Hematopoietic multipotent progenitor cell treated with erythropoietin and hydrocortisone succinate and interleukin-3 and kit ligand, for 4 days (in vitro differentiated cells): ENCODE measurements around the gene RFT1.
A peak's percentile ranks its signal among the peaks of the same experiment; 100 is the strongest.
"Not testable (repeated sequence)": the region's sequence is repeated elsewhere in the genome, so short reads cannot be mapped to it uniquely, and the experiment has no call there.

Source experiments
- DNase-seq: peaks from one replicate; pipeline ENCODE4 v3.0.0-alpha.2; 2015

The RFT1 gene

DNA sequence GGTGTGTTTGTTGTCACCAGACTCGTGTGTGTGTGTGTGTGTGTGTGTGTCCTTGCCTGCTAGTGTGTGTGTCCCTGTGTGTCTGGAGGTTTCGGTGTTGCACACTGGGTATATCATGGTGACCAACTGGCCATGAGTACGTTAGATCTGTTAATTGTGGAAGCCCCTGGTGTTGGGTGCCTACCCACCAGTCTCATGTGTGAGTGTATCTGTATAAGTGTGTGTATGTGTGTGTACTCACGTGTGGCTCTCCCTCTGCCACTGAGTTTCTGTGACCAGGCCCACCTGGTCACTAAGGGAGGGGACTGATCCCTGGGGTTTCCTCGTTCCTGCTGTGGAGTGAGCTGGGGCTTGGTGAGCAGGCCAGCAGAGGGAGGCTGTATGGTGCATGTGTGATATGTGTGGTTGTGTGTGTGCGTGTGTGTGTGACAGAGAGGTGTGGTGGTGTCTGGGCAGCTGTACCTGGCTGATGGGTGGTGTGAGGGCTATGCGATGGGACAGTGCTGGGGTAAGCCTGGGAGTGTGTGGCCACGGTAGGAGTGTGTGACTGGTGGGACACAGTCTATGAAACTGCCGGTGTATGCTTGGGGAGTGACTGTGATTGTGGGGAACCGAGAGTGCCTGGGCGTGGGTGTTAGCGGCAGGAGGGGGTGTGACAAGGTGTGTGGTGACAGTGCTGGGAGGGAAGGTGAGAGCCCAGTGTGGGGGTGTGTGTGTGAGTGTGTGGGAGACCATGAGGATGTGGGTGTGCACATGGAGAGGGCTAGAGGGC is 32.6 kb upstream of the RFT1 start:
- DNase-seq: no peak

DNA sequence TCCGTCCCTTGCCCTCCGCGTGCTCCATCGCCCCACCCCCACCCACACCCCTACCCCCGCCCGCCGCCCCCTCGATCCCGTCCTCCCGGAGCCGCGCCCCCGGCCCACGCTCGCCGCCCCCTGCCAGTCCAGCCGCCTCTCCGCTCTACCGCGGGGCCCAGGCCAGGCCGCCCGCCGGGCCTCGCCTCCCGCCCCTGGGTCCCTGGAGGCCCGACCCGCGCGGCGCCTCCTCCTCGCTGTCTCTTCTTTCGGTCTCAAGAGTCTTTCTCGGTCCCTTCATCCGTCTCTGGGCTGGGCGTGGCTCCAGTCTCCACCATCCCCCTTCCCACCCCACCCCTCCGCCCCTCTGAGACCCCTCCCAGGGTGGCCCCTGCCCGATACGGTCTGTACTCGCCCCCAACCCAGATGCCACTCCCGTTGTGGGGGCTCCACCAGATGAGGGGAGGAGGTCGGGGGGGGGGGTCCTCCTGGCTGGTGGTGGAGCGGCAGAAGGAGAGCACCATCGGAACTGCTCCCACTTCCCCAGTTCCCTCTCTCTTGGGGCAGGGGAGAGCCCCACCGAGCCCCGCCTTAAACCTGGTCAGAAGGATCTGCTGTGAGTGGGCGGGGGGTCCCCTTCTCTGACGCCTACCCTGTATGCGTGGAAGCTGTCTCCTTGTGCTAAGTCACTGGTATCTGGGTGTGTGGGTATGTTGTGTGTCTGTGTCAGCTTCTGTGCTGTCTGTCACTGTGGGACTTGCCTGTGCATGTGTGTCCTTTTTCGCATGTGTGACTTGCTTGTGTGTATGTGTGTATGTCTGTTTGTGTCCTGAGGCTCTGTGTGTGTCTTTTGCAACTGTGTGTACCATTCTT is 31.8 kb upstream of the RFT1 start:
- peak; percentile 62 for DNase-seq

DNA sequence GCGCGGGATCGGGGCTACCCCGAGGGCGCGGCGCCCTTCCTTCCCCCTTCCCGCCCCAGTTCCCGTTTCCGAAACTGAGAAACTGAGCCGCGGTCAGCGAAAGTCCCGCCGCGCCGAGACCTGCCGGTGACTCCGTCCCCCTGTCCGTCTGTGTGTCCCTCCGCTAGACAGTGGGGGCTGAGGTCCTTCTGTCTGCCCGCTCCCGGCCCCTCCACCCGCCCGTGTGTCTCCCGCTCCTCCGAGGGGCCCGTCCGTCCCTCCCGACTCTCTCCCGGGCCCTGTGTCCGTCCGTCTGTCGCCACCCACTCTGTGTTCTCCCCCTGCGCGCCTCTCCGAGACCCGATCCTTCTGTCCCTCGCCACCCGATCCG is 31.2 kb upstream of the RFT1 start:
- peak; percentile 41 for DNase-seq

DNA sequence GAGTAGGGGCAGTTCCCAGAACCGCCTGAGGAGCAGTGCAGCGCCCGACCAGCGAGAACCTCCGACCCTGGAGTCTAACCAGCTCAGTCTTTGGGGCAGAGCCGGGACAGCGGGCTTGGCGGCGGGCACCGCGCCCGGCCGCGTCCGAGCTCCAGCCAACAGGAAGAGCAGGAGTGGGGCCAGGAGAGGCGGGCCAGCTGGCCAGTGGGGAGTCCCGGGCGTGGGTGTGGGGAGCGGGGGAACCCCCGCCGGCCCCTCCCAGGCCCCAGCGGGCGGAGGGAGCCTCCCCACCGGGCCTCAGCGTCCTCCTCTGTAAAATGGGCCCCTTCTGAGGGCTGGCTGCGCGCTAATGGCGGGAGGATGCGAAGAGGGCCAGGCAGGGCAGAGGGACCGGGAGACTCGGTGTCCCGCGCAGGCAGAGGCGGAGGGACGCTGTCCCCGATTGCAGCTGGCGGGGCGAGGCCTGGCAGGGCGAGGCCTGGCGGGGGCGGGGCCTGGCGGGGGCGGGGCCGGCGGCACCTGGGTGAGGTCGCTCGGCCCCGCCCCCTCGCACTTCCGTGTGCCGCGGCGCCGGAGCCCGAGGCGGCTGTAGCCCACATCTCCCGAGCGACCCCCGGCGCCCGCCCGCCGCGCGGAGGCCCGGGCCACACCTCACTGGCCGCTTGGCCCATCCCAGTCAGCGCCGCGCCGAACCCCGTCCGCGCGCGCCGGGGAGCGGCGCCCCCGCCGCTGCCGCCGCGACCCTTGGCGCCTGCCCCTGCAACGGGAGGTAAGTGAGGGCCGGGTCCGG is 30.6 kb upstream of the RFT1 start, which contains the start of gene PRKCD:
Gene PRKCD (plus strand): TSS at position 550 of the 790 bp plus-strand sequence. CDS start 17,214 bp downstream, outside the sequence.
- DNase-seq: peak; percentile 89

DNA sequence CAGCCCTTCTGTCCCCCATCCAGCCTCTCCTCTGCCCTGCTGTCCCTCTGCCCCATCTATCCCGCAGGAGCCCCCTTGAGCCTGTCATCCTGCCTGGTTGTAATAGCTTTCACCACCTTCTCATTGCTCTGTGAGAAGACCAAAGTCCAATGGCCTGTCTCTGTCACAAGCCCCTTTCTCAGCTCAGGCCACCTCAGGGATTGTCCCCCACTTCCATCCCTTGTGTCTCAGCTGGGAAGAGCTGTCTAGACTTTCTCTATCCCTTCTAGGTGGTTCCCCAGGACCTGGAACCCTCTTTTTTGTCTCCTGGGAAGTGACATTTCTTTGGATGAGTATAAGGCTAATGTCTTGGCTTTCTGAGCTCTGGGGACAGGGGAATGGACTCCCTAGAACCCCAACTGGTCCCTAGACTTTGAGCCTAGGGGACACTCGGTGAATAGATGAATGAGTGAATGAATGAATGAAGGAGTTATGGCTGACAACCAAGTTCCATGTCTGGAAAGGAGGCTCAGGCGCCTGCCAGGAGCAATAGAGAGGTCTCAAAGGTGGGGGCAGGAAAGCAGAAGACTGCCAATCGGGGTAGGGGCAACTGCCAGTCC is 29.9 kb upstream of the RFT1 start:
- no peak for DNase-seq

DNA sequence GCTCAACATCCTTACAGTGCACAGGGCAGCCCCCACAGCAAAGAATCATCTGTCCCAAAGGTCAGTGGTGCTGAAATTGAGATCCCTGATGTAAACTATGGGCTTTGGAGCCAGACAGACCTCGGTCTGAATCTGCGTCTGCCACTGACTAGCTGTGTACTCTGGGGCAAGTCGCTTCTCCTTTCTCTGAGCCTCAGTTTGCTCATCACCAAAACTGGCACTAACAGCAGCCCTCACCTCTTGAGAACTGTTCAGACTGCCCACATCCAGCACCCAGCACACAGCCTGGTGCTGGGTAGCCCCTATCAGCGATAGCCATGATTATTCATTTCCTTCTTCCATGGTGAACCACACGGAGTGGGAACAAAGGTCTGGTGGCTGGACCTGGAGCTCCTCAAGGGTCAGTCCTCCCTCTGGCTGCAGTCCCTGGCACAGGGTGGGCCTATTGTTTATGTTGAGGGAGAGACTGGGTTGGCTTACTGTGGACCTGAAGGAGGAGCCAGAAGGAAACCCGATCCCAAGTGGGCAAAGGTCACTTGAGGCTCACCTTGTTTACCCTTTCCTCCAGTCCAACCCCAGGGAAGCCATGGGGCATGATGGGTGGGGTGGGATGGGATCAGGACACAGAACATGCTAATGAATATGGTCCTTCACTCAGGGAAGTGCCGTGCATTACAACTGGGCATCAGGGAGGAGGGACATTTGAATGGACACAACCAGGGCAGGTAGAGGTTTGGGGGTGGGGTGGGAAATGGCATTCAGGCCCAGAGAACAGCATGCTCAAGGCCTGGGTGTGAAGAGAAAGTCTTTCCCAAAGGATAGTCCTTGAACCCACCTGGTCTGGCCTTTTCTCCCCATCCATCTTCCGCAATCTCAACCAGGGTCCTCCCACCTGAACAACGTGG is 29.2 kb upstream of the RFT1 start:
- no peak for DNase-seq

DNA sequence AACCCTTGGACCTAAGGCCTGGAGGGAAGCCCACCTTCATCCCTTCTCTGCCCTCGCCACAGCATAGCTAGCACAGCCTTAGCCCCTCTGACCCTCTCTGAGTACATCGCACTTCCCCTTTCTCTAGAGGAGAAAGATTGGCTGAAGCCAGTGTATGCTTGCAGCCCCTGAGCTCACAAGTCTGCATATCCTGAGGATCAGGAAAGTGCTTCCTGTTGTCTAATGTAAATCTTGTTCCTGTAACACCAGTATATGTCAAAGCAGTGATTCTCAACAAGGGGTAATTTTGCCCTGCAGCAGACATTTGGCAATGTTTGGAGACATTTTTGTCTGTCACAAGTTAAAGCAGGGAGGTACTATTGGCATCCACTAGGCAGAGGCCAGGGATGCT is 28.5 kb upstream of the RFT1 start:
- peak; percentile 63 for DNase-seq

DNA sequence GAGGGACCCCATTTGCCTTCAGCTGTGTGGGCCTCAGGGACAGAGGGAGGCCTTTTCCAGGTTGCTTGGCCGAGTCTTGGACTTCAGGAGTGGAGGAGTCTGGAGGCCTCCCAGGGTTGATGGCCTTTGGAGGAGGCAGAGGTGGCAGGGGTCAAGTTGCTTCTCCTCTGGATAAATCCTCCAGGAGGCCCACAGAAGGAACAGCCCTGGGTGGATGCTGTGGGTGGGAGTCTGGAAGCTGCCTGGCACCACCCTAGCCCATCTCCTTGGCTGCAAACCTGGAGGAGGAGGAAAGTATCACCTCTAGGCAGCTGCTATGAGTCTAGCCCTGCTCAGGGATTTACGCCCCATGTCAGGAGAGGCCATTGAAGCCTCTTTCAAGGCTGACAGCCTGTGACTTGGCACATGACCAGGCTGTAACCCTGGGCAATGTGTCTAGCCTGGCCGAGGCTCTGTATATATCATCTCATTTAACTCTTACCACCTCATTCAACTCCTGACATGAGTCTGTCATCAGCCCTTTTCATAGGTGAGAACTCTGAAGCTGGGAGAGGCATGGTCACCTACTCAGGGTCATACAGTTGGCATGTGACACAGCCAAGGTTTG is 27.8 kb upstream of the RFT1 start:
- DNase-seq: no peak

DNA sequence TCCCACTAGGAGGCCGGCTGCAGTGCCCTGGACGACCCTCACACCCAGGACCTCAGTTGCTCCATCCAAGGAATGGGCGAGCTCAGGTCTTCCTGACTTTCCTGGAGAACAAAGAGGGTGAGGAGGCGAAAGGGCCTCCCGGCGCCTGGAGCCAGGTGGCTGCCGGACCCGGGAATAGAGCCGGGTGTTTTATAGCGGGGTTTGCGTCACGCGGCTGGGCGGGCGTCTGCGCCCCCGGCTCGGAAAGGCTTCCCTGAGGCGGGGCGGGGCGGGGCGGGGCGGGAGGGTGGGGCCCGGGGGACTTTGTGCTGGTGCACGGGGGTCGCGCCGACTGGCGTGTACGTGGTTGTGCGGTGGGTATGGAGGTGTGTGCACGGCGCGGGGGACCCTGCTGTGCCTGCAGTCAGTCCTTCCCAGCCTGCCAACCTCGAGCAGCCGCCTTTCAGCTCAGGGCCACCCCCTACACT is 26.2 kb upstream of the RFT1 start:
- DNase-seq: no peak

DNA sequence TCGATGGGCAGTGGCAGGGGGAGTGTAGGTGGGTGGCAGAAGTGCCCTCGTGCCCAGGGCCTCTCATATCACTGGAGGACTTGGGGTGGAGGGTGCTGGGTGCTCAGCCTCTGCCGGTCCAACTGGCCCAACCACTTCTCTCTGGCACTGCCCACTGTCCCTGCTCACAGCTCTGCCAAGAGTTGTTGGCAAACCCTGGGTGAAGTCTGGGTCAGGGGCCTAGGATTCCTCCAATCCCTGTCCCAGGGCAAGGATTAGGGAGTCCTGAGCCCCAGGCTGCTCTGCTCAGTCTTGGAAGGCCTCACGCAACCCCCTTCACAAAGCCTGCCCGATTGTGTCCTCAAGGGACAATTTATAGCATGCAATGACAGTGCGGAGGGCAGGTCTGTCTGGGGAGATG is 25.5 kb upstream of the RFT1 start:
- no peak for DNase-seq

DNA sequence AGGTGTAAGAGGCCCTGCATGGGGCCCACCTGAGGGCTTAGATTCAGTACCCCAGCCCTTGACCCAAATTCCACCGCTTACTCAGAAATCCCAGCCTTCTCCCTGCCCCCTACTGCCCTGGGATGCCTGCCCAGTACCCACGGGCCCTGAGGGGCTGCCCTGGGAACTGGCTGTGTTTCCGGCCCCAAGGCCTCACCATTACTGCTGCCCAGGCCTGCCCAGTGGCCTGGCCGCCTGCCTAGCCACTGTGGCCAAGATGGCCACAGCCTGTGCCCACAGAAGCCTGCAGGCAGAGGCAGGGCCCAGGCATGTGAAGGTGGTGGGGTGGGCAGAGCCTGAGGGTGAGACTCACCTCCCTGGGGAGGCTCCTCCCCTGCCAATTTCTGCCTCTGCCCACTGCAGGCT is 24.6 kb upstream of the RFT1 start:
- no peak for DNase-seq

DNA sequence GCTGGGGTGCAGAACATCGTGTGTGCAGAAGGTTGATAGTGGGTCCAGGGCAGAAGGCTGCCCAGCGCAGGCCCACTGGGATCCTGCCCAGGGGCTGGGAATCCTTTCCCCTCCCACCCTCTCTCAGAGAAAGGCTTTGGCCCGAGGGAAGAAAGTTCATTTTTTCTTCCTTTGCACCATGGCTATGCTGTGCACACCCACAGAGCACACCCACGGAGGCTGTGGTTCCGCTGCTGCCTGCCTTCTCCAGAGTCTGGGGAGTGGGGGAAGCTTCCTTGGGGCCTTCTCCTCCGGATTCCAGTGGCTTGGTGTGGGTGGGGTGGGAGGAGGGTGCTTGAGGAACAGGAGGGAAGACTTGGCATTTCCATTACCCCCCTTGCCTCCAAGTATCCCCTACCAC is 23.7 kb upstream of the RFT1 start:
- no peak for DNase-seq

DNA sequence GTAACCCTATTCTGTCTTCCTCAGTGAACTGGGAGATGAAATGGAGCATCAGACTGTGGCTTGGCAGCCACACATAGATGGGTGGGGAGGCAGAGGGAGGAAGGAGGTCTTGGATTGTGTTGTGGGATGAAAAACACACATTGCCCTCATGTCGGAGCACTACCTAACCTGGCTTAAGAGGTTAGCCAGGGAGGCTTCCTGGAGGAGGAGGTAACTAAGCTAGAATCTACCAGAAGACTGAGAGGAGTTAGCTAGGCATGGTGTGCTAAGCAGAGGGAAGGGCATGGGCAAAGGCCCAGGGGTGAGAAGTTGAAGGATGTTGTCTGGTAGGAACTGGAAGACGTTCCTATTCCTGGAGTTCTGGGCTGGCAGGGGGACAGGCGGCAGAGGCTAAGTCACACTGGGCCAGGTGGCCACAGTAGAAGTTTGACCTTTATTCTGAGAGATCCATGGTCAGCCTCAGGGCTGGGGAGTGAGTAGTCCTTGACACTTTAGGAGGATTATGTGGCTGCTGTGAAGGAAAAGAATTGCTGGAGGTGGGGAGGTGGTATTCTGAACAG is 23.1 kb upstream of the RFT1 start:
- no peak for DNase-seq

DNA sequence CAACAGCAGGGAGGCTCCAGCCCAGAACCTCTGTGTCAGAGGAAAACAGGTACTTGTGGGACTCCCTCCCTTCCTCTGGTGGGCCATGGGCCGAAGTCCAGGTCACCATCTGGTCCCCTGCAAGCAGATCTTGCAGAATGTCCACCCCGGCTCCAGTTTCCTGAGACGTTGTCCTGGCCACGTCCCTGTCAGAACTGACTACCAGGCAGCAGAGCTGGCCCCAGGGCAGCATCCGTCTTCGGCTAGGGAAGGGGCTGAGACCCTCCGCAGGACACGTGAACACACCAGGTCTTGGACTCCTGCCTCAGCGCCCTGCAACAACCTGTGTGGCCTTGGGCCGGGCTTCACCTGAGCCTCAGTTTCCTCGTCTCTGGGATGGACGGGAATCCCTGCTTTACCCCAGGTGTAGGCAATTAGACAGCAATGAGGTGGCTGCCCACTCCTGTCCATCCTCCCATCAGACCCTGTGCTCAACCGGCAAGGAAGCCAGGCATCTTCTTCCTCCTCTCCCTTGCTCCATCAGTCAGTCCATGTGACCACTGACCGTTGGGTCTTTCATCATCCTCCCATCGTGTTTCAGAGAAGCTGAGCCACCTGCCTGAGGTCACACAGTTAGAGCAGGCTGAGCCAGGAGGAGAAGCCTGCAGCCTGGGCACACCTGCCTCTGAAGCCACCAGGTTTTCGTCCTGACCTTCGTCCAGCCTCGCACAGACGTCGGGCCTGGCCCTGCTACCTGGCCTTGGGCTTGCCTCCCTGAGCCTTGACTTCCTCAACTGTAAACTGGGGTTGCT is 21.8 kb upstream of the RFT1 start:
- no peak for DNase-seq

DNA sequence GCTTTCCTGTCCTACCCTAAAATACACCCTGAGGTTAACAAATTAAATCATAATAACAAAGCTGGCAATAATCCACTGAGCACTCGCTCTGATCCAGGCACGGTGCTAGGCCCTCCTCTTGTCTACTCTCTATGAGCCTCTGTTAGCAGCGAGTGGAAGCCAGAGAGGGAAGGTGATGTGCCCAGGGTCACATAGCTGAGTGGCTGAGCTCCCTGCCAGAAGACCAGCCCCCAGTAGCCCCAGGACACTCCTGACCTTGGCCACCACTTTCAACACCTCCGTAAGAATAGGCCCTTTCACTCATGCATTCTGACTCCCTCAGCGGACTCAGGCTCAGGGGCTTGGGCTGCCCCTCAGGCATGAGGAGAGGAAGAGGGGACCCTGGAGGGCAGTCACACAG is 21.2 kb upstream of the RFT1 start:
- DNase-seq: no peak

DNA sequence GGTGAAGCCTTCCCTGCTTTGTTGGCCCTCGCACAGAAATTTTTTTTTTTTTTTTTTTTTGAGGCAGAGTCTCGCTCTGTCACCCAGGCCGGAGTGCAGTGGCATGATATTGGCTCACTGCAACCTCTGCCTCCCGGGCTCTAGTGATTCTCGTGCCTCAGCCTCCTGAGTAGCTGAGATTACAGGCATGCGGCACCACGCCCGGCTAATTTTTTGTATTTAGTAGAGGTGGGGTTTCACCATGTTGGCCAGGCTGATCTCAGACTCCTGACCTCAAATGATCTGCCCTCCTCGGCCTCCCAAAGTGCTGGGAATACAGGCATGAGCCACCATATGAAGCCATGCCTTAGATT is 20.8 kb upstream of the RFT1 start:
- not testable (repeated sequence) for DNase-seq

DNA sequence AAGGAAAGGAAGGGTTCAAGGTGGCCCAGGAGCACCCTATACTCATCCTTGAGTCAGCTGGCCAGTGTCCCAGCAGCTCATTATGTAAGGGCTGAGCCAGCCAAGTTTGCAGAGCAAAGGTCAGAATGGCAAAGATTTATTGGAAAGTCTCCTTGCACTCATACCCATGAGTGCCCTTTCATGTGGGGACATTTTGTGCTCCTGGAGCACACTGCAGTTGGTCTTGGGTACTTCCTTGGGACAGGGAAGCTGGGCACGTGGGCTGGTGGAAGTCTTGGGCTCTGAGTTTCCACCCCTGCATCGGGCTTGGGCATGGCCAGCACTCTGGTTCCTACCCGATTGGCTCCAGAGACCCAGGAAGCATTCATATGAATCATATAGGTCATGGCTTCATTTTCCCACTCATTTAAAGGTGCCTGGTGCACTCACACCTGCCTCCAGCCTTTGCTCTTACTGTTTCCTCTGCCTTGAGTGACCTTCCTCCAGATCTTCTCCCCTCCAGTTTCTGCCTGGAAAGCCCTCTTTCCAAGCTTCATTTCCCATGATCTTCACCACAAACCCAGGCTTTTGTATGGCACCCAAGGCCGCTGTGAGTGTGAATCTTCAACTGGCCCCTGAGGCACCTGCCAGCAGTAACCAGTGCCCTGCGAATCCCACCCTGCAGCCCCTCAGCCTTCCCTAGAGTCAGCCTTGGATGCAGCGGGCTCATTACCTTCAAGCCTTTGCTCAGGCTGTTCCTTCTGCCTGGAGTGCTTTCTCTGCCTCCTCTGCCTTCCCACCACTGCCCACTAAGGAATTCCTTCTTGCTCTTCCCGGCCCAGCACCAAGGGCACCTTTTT is 20.2 kb upstream of the RFT1 start:
- DNase-seq: no peak

DNA sequence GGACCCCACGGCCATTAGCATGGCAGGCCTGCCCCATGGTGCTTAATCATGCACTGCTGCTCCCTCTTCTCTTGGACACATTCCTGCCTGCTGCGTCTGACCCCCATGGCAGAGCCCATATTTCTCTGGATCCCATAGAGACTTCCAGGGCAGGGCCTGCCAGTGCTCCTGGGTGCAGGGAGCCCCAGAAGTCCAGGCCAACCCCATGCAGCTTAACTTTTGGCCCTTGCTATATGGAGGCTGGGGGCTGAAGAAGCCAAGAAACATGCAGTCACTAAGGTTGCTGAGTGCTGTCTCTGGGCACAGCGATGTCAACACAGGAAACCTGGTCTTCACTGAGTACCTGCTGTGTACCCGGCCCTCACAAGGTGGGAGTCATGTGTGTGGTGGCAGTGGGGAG is 19.5 kb upstream of the RFT1 start:
- DNase-seq: no peak

DNA sequence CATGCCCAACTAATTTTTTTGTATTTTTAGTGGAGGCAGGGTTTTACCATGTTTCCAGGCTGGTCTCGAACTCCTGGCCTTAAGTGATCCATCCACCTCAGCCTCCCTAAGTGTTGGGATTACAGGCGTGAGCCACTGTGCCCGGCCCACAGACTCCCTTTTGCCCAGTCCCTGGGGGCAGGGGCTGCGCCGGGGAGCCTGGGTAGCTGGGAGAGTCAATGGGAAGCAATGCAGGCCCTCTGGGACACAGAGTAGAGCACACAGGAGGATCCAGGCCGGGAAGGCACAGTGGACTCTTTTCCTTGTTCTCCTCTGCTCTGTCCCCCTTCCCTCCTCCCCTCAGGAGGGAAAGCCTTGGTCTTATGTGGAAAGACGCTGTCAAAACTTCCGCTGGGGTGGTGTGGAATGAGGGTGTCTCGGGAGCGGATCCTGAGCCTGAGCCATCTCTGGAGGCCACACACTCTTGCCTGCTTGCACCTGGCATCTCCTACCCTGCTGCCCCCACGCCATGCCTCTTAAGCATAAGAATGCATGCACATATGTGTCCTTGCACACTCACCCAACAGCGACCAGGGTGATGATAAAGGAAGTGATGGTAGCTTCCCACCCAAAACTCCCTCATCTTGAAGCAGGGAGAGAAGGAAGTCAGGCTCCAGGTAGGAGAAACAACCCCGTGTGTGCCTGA is 18.9 kb upstream of the RFT1 start:
- no peak for DNase-seq
